BJ (cell line): ENCODE data around the gene CDH23. TPM values are rescaled to one million over a fixed set of nuclear protein-coding genes. Genes with fewer than 3 reads are reported as not detected.
"Not testable (repeated sequence)": the region's sequence is repeated elsewhere in the genome, so short reads cannot be mapped to it uniquely, and the experiment has no call there.

Experiments
- CTCF ChIA-PET: fragments of 350-600 bp; formaldehyde crosslinking; extraction: SDS; loops from one replicate; lab custom pipeline; 2021; ENCODE audit warnings: antibody characterized with exemption, inconsistent platforms; lab: Yijun Ruan, JAX
- POLR2A ChIA-PET: fragments of 300-600 bp; sonication (Branson Sonifier 250); formaldehyde crosslinking; extraction: SDS; loops from one replicate; lab custom pipeline; 2021; ENCODE audit warnings: antibody characterized with exemption; lab: Charles Lee
- DNase-seq: peaks from one replicate; pipeline ENCODE4 v3.0.0-alpha.2; 2011; ENCODE audit warnings: low read depth
- H3K27me3 ChIP-seq: 2 replicates; pipeline ENCODE4 v1.6.0; 2011; ENCODE audit warnings: low read length; ENCODE audit not compliant: control insufficient read depth, insufficient read depth
- H3K36me3 ChIP-seq: 2 replicates; pipeline ENCODE4 v1.5.1; 2011; ENCODE audit warnings: low read length; ENCODE audit not compliant: control insufficient read depth, insufficient read depth
- H3K4me3 ChIP-seq: 2 replicates; pipeline ENCODE4 v1.5.1; 2011; ENCODE audit warnings: low read depth, mild to moderate bottlenecking, control low read depth, low read length
- polyA plus RNA-seq: library from polyadenylated mRNA; depleted of rRNA; stranded (reverse); fragments of >200 nt; gene quantifications from 2 replicates; pipeline ENCODE4 v1.2.3, GENCODE V29; 2011
- TF ChIP-seq, protein P1 (sequence below): IDR thresholded peaks from 2 replicates; pipeline ENCODE4 v1.5.1; 2011; ENCODE audit warnings: low read depth, mild to moderate bottlenecking, control low read depth, inconsistent platforms, low read length, moderate library complexity; ENCODE audit not compliant: insufficient read depth

The CDH23 gene
- polyA plus RNA-seq, 1 experiment: 0.05 TPM

GRCh38 chr10:71848325-71849275, 451.9 kb downstream of the CDH23 start:
- TF ChIP-seq, protein P1, sequence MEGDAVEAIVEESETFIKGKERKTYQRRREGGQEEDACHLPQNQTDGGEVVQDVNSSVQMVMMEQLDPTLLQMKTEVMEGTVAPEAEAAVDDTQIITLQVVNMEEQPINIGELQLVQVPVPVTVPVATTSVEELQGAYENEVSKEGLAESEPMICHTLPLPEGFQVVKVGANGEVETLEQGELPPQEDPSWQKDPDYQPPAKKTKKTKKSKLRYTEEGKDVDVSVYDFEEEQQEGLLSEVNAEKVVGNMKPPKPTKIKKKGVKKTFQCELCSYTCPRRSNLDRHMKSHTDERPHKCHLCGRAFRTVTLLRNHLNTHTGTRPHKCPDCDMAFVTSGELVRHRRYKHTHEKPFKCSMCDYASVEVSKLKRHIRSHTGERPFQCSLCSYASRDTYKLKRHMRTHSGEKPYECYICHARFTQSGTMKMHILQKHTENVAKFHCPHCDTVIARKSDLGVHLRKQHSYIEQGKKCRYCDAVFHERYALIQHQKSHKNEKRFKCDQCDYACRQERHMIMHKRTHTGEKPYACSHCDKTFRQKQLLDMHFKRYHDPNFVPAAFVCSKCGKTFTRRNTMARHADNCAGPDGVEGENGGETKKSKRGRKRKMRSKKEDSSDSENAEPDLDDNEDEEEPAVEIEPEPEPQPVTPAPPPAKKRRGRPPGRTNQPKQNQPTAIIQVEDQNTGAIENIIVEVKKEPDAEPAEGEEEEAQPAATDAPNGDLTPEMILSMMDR: no peak
- DNase-seq: no peak
- Histone ChIP-seq H3K36me3 (no peaks in the 10 kb centered on the region), H3K27me3 (no peaks in the 10 kb centered on the region), H3K4me3 (no peak overlapping the region)
- CTCF ChIA-PET: interaction anchor here (1.1 to 1.9 kb wide), 3 partner anchors 11 to 76 kb away, joined by 3 to 6 read pairs (median 5); no protein-coding TSS in a partner anchor
- POLR2A ChIA-PET: interaction anchor here (1.1 kb wide), 1 partner anchor 9 kb away, joined by 3 read pairs; no protein-coding TSS in a partner anchor

DNA sequence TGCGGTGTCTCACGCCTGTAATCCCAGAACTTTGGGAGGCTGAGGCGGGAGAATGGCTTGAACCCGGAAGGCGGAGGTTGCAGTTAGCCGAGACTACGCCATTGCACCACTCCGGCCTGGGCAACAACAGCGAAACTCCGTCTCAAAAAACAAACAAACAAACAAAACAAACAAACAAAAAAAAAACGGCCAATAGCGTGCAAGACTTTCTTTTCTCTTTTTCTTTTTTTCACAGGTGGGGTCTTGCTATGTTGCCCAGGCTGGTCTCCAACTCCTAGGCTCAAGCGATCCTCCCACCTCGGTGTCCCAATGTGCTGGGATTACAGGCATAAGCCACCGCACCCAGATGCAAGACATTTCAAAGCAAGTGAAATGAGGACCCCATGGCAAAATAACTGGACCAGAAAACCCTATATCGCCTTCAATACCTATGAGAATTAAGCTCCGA, 452.8 kb downstream of the CDH23 start:
- no peak for DNase-seq
- Histone ChIP-seq H3K36me3 (no peaks in the 10 kb centered on the region), H3K4me3 (peak overlapping the region; percentile 96), H3K27me3 (no peaks in the 10 kb centered on the region)
- CTCF ChIA-PET: interaction anchor here (1.1 to 1.9 kb wide), 4 partner anchors 10 to 77 kb away, joined by 3 to 6 read pairs (median 4); no protein-coding TSS in a partner anchor
- TF ChIP-seq, protein P1: no peak
- POLR2A ChIA-PET: interaction anchor here (0.7 to 1.1 kb wide), 2 partner anchors 10 to 11 kb away, joined by 3 read pairs; no protein-coding TSS in a partner anchor

DNA sequence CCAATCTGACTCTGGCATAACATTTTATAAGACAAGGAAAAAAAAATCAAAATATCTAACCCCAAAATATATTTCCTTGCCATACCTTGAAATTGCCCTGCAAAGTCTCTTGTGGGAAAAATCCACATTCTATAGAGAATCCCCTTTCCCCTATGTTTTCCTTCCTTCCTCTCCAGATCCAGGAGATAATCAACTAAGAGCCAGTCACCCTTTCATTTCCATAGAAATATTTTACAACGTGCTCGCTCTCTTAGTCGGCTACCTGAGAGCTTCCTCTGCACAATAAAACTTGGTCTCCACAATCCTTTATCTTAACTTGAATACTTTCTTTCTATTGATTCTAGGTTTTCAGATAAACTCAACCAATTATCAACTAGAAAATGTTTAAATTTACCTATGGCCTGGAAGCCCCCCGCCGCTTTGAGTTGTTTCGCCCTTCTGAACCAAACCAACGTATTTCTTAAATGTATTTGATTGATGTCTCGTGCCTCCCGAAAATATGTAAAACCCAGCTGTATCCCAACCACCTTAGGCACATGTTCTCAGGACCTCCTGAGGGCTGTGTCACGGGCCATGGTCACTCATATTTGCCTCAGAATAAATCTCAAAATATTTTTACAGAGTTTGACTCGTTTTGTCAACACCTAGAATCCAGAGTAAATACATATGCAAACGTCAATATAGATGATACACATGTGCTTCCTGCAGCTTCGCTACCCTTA, 453.5 kb downstream of the CDH23 start:
- H3K4me3 ChIP-seq: peak overlapping the region; percentile 96
- TF ChIP-seq, protein P1: no peak
- DNase-seq: no peak
- CTCF ChIA-PET: interaction anchor here (0.5 to 1.9 kb wide), 6 partner anchors 9 to 1123 kb away, joined by 3 to 6 read pairs (median 4); no protein-coding TSS in a partner anchor
- H3K36me3 ChIP-seq: no peaks in the 10 kb centered on the region
- POLR2A ChIA-PET: interaction anchor here (0.7 kb wide), 1 partner anchor 12 kb away, joined by 3 read pairs; no protein-coding TSS in a partner anchor
- H3K27me3 ChIP-seq: no peaks in the 10 kb centered on the region

DNA sequence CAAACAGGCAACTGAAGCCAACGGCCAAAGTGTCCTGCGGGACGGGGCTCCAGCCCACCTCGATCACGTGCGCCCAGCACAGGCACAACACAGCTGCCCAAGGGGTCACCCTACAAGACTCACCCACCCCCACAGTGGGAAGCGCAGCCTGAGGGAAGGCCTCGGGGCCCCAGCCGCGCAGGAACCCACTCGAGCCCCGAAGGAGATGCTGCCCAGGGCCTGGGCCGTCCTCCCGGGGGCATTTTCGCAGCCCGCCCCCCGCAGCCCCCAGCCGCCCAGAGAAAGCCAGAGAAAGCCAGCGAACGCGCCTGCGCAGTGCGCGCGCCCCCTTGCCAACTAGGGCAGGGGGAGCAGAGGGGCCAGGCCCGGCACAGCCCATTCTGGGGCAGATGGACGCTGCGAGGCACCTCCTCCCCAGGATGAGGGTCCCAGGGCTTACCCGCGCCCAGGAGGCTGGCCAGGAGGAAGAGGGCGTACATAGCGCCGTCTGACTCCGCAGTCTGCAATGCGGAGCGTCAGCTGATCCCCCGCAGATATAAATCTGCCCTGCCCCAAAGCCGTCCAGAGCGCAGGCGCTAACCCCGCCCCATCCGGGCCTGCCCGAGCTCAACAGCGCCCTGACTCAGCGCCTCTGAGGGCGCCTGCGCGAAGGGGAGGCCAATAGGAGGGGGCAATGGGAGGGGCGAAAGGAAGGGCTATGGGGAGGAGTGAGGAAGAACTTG, 454.2 kb downstream of the CDH23 start, which contains the start of gene PSAP:
TSS of gene PSAP (minus strand) at position 509 of the 722 bp plus-strand sequence. CDS start at position 479, 30 bp downstream.
- peak within 1 kb of the TSS; percentile 96 for H3K4me3 ChIP-seq
- DNase-seq: peak; percentile 89
- CTCF ChIA-PET: interaction anchor here (0.6 to 1.6 kb wide), 4 partner anchors 12 to 198 kb away, joined by 3 to 5 read pairs (median 4); no protein-coding TSS in a partner anchor
- H3K36me3 ChIP-seq: no peaks in the 10 kb centered on the region
- H3K27me3 ChIP-seq: no peaks in the 10 kb centered on the region
- POLR2A ChIA-PET: interaction anchor here (0.6 to 1.0 kb wide), 7 partner anchors 9 to 464 kb away, joined by 3 to 10 read pairs (median 4); no protein-coding TSS in a partner anchor
- TF ChIP-seq, protein P1: no peak

DNA sequence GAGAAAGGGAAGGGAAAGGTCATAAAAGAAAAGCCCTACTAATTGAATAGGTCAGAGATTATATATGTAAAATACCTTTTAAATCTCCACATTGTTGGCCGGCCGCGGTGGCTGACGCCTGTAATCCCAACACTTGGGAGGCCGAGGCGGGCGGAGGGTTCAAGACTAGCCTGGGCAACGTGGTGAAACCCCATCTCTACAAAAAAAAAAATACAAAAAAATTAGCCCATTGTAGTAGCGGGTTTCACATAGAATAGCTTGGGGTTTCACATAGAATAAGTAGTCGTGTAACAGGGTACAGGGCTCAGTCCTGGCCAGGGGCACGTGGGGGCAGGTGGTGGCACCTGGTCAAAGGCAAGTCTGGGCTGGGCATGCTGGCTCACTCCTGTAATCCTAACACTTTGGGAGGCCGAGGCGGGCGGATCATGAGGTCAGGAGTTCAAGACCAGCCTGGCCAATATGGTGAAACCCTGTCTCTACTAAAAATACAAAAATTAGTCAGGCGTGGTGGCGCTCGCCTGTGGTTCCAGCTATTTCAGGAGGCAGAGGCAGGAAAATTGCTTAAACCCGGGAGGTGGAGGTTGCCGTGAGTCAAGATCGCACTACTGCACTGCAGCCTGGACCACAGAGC, 454.9 kb downstream of the CDH23 start:
- not testable (repeated sequence) for H3K27me3 ChIP-seq, DNase-seq, H3K36me3 ChIP-seq, H3K4me3 ChIP-seq
- ChIA-PET POLR2A (interaction anchor here (0.6 to 1.0 kb wide), 7 partner anchors 9 to 463 kb away, joined by 3 to 10 read pairs (median 4); no protein-coding TSS in a partner anchor), CTCF (interaction anchor here (0.6 to 1.6 kb wide), 2 partner anchors 18 to 197 kb away, joined by 3 to 4 read pairs; no protein-coding TSS in a partner anchor)
